ENCODE measurements around the gene GP5.

GP5 gene

GRCh38 chr3:194379231-194379630 is 19.8 kb downstream of the GP5 start:
- Histone ChIP-seq H3K27ac (replicated peaks) (no peak overlapping the region), H3K4me3 (replicated peaks; ENCODE audit: insufficient read depth, low read length) (no peak overlapping the region), H3K27me3 (ENCODE audit: insufficient read depth, poor library complexity, severe bottlenecking) (peaks cover 15% of the 10 kb centered on the region)
- no peak for DNase-seq (ENCODE audit: low read depth in 1 of 2, low spot score in 1 of 2)
- TF ChIP-seq GABPA (IDR thresholded peaks at IDR 0.05; ENCODE audit: low read depth), result no peak
- TF ChIP-seq REST (IDR thresholded peaks at IDR 0.05; ENCODE audit: insufficient replicate concordance, low read depth), result no peak
- no peak for TF ChIP-seq POLR2AphosphoS5 (IDR thresholded peaks at IDR 0.05; ENCODE audit: low read depth)
- no peak for TF ChIP-seq SPI1 (IDR thresholded peaks at IDR 0.05; ENCODE audit: borderline replicate concordance, low read depth)
- TF ChIP-seq CTCF (IDR thresholded peaks at IDR 0.05; ENCODE audit: insufficient read depth, low read length), result no peak

GRCh38 chr3:194377708-194378107 is 21.4 kb downstream of the GP5 start:
- no peak for DNase-seq (ENCODE audit: low read depth in 1 of 2, low spot score in 1 of 2)
- Histone ChIP-seq H3K27ac (replicated peaks) (no peak overlapping the region), H3K27me3 (ENCODE audit: insufficient read depth, poor library complexity, severe bottlenecking) (peaks cover 17% of the 10 kb centered on the region), H3K4me3 (replicated peaks; ENCODE audit: insufficient read depth, low read length) (no peak overlapping the region)
- no peak for TF ChIP-seq REST (IDR thresholded peaks at IDR 0.05; ENCODE audit: insufficient replicate concordance, low read depth)
- TF ChIP-seq POLR2AphosphoS5 (IDR thresholded peaks at IDR 0.05; ENCODE audit: low read depth), result no peak
- TF ChIP-seq SPI1 (IDR thresholded peaks at IDR 0.05; ENCODE audit: borderline replicate concordance, low read depth), result no peak
- no peak for TF ChIP-seq GABPA (IDR thresholded peaks at IDR 0.05; ENCODE audit: low read depth)
- TF ChIP-seq CTCF (IDR thresholded peaks at IDR 0.05; ENCODE audit: insufficient read depth, low read length), result no peak

GRCh38 chr3:194376241-194376560 is 22.9 kb downstream of the GP5 start:
- H3K27ac ChIP-seq (replicated peaks), result no peak overlapping the region
- peaks cover 17% of the 10 kb centered on the region for H3K27me3 ChIP-seq (ENCODE audit: insufficient read depth, poor library complexity, severe bottlenecking)
- no peak for TF ChIP-seq POLR2AphosphoS5 (IDR thresholded peaks at IDR 0.05; ENCODE audit: low read depth)
- TF ChIP-seq CTCF (IDR thresholded peaks at IDR 0.05; ENCODE audit: insufficient read depth, low read length), result no peak
- TF ChIP-seq GABPA (IDR thresholded peaks at IDR 0.05; ENCODE audit: low read depth), result no peak
- TF ChIP-seq REST (IDR thresholded peaks at IDR 0.05; ENCODE audit: insufficient replicate concordance, low read depth), result no peak
- TF ChIP-seq SPI1 (IDR thresholded peaks at IDR 0.05; ENCODE audit: borderline replicate concordance, low read depth), result no peak
- H3K4me3 ChIP-seq (replicated peaks; ENCODE audit: insufficient read depth, low read length), result no peak overlapping the region
- no peak for DNase-seq (ENCODE audit: low read depth in 1 of 2, low spot score in 1 of 2)

All from HL-60 (cell line).